Eye (tissue), 1 donor: ENCODE results near the gene HOXC9.

Experiments
- DNase-seq: peaks from one replicate; pipeline ENCODE4 v3.0.0-alpha.2; 2015

Gene HOXC9

GRCh38 chr12:54000116-54001114 is at the start of gene HOXC9:
Gene HOXC9, plus strand, starts transcription at chr12:54000161. Its CDS starts 28 bp downstream, at chr12:54000189.
- no peak for DNase-seq

- no peak for DNase-seq
These were observed 49.6 kb upstream of the HOXC9 start for GRCh38 chr12:53950437-53950773.

DNA sequence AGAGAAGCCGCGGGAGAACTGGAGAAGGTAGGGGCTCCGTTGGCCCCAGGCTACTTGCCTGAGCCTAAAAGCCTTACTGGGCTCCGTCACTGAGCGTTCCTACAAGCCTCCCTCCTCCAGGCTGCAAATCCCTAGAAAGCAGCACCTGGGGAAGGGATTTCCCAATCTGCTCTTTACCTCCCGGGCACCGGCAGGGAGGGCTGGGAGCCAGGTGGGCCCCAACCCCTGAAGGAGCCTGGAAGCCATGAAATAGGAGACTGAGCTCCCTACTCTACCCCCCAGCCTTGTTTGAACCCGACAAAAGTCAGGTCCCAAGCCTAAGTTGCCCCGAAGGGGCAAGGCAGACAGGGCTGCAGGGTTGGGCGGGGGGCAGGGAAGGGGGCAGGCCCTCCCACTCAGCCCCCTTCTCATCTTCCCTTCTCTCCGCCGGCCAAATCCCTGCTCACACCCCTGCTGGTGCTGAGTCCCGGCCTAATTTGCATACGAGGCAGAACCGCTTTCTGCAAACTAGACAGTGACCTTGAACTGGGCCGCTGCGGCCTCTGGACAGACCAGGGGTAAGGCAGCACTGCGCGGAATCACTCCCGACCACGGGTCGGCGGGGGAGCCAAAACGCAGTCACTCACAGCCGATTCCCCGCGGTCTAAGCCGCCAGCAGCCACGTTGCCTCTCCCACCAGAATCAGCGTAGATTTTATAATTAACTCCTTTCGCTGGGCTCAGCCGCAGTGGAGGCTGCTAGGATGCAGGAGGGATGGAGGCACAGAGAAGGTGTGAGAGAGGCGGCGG is 49.0 kb upstream of the HOXC9 start:
- DNase-seq = no peak

DNA sequence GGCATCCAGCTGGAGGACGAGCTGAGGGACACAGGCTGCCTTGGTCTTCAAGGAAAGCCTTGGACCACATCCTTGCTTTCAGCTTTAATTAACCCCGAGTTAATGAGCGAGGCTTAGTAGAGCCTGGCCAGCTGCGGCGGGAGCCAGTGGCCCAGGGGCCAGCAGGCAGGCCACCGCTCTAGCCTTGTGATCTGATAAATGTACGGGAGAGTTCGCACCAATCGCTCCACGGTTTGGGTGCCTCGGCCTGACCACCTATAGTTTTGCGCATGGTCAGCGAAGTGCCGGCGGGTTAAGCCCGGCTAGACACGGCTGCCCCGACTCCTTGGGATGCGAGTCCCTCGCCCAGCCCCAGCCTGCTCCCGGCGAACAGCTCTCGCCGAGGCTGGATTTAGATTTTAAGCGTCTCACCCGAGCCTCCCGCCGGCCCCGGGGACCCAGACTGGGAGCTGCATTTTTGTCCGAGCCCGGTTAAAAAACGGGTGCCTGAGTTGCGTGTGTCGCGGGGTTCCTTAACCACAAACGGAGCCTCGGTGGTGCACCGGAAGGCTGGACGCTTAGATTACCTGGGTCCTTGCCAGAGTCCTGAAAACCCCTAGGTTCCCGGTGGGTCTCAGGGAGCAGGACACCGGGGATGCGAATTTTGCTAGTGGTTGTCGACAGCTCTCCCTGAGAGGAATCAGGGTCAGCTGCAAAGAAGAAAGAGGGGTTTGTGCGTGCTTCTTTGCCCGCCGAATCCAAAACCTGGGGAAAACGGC is 48.2 kb upstream of the HOXC9 start:
- no peak for DNase-seq

DNA sequence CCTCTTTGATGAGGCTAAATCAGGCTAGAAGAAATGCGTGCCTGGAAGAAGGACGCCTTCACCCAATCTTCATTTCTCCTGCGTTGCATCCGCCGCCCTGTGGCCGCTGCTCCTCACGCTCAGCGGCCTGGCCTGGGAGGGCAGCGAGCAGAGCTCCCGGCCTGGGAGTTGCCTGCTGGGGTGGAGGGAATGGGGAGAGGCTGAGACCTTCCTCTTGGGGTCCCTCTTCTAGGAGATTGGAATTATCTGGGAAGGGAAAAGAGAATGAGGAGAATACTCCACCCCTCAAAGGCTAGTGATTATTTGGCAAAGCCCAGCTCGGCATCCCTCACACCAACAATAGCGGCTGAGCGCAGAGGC is 47.6 kb upstream of the HOXC9 start:
- DNase-seq = no peak

DNA sequence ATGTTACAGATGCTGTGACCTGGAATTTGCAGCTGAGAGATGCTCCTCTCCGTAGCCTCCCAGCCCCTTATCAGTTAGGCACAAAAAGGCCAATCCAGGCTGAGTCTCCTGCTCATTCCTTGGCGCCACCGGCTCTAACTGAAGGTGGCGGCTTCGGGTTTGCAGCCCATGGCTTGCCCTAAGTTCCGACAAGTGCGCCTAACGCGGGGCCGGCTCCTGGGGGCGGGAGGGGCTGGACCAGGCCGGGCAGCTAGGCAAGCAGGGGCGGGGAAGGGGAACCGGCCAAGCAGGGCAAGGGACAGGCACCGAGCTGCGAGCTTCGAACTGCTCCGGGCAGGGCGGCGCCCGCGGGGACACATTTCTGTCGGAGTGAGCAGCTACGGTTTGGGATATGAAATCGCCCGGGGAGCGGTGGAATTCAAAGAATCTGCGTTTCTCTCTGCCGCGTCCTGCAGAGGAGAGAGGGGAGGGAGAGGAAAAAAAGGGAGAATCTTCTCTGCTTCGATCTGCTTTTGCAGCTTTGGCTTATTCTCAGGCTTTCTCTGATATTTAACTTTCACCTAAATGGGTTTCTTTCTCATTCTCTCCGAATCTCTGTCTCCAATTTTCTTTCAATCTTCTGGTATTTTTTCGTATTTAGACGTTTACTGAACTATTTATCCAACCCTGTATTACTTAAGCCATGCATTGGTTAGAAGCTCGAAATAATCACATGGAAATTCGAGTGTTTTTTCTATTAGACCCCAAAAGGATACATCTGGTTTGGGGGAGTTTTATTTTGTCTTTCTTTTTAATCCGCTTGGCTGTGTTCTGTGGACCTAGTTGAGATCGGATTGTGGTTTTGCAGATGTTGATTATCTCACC is 46.9 kb upstream of the HOXC9 start:
- no peak for DNase-seq

- DNase-seq = no peak
These were observed 45.9 kb upstream of the HOXC9 start for GRCh38 chr12:53953831-53954693.

GRCh38 chr12:53954694-53955035 is 45.3 kb upstream of the HOXC9 start, which contains the start of gene HOXC12:
Gene HOXC12, plus strand, starts transcription at chr12:53954903. Its CDS starts 27 bp downstream, at chr12:53954930.
- no peak for DNase-seq

DNA sequence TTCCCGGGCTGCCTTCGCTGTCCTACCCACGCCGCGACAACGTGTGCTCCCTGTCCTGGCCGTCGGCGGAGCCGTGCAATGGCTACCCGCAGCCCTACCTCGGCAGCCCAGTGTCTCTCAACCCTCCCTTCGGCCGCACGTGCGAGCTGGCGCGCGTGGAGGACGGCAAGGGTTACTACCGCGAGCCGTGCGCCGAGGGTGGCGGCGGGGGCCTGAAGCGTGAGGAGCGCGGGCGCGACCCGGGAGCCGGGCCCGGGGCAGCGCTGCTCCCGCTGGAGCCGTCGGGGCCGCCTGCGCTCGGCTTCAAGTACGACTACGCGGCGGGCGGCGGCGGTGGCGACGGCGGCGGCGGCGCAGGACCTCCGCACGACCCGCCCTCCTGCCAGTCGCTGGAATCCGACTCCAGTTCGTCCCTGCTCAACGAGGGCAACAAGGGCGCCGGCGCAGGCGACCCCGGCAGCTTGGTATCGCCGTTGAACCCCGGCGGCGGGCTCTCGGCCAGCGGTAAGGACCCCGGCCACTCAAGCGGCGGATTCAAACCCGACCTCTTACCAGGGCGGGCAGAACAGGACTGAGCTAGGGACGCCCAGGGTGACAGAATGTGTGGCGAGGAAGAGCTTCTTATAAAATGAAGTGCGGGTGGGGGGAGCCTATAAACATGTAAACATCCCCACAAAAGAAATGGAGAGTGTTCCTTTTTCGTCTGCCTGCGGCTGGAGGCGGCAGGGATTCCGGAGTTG is 44.8 kb upstream of the HOXC9 start:
- DNase-seq = no peak

- DNase-seq = no peak
These were observed 44.1 kb upstream of the HOXC9 start for GRCh38 chr12:53955776-53956250.

DNA sequence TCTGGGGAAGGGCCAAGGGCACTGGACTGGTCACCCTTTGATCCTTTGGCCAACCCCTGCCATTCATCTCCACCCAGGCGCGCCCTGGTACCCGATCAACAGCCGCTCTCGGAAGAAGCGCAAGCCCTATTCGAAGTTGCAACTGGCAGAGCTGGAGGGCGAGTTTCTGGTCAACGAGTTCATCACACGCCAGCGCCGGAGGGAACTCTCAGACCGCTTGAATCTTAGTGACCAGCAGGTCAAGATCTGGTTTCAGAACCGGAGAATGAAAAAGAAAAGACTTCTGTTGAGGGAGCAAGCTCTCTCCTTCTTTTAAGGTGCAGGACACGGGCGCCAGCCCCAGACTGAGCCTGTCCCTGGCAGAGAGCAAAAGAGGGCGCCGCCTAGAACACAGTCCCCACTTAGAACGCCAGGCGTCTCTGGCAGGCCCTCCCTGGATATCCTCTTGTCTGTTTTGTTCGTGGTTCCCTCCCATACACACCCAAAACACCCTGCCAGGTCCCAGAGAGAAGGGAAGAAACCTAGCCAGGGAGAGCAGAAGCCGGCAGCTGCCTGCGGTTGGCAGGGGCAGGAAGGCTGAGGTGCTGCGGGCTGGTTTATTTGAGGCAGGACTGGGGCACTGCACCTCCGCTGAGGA is 43.6 kb upstream of the HOXC9 start:
- no peak for DNase-seq

DNA sequence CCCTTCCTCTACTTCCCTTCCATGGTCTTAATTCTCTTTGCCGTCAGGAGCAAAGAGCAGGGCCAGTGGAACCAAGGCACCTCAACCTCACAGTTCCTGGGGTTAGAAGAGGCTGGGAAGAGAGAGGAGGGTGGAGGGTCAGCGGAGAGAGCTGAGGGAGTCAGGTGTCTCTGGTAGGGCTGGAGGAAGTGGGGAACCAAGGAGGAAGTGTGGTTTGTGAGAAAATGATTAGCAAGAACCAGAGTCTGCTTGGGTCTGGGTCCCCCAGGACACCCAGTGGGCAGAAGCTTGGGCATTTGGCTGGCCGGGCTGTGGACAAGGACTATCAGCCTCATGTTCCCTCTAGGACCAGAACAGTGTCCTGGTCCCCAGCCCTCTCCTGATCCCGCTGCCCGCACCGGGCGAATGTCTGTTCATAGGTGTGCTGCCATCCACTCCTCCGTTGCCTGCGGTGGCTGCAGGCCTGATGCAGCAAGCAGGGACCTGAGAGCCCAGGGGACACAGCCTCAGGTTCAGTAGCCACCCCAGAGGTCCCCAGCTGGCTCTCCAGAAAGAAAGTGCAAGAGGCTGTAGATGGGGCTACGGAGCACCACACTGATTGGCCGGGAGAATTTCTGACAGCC is 42.9 kb upstream of the HOXC9 start:
- no peak for DNase-seq

DNA sequence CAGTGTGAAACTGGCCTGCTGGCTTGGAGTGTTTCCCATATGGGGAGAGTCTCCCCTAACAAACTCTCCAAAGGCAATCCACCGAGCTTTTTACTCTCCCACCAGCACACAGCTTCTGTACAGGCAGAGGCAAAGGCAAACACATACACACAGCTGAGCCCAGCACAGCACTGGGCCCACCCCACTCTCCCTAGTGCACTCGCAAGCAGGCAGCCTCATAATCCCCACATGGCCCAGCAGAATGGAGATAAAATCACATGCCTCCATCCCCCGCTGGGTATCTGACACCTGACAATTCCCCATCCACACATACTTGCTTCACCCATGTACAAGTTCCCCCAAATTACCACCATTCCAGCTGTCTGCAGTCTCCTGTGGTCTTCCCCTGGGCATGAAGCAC is 41.8 kb upstream of the HOXC9 start:
- no peak for DNase-seq

- DNase-seq = no peak
These were observed 40.6 kb upstream of the HOXC9 start for GRCh38 chr12:53959314-53959713.

DNA sequence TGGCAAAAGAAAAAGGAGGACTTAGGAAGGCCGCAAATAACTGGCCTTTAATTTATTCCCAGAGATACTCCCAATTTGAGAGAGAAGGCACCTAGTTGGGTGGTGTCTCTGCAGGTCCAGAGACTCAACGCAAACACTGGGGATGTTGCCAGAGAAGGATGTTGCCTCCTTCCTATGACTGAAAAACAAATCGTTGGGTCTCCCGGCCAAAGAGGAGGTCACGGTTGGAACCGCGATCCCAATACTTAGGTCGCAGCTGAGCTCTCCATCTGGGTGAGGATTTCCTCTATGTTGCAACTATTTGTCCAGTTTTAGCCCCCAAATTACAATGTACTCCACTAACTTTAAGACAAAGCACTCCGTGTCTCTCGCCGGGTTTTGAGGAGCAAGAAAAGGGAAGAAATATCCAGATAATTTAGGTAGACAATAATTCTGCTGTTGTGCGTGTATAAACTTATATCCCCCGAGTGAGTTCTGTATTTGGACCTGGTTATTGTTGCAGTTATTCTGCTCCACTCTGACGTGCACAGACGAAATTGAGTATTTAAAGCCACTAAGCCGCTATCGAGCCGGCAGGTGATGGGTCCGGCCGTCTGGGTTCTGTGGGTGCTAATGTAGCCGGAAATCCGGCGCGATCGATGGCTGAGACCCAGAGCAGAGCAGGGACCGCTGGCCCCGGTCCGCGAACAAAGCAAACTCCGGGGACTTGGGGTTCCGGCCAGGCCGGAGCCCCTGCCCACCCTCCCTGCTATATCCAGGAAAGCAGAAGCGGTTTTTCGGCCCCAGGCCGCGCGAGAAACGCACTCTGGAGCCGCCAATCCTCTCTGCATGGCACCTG is 39.6 kb upstream of the HOXC9 start:
- DNase-seq = no peak

DNA sequence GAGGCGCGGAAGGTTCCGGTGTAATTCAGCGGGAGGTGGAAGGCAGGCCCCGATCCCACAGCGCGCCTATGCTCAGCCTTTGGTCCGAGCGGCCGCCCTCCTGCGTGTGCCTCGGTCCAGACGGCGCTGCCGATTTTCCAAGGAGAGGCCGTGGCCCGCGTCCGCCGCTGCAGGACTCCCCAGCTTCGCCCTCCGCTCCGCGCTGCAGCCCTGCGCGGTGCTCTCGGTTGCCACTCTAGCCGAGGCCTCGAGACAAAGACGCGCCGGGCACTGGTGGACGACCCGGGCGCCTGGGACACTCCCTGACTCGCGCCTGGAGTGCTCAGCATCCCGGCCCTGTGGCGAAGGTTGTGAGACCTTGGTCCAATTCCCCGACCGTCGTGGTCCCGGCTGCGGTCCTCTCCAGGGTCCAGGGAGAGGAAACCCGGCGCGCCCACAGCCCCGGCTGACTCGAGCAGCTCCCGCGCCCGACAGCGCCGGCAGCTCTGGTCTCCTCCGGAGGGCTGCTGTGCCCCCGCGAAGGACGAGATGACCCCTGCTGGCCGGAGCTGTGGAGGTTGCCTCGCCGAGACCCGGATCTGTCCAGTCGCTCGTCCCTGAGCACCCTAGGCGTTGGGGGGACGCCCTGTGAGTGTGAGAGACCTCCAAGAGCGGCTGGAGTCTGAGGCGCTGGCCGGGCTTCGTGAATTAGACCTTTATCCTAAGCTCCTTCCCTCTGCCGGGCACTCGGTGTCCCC is 38.8 kb upstream of the HOXC9 start:
- DNase-seq = no peak

DNA sequence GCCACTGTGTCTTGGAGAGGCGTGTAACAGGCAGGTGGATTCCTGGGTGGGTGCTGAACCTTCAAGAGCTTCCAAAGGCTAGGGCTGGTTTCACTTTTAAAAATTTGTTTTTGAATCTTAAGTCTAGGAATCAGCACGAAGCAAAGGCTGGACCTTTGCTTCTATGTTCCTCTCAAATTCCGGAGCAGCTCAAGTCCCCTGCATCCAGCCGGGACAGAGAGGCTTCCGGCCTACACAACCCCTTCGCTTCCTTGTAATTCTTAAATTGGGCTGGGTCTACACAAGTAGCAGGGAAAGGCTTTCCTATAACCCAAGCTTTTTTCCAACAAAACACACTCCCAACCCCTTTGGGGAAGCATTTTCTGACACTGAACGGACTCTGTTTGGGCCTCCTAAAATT is 37.0 kb upstream of the HOXC9 start:
- DNase-seq = no peak
